ENCODE data around the gene FTCD. TPM values are rescaled to one million over a fixed set of nuclear protein-coding genes. Genes with fewer than 3 reads are reported as not detected.

The FTCD gene
- total and polyA plus RNA-seq, 12 donors = 0.14 to 4.4 (median 1.1) TPM

DNA sequence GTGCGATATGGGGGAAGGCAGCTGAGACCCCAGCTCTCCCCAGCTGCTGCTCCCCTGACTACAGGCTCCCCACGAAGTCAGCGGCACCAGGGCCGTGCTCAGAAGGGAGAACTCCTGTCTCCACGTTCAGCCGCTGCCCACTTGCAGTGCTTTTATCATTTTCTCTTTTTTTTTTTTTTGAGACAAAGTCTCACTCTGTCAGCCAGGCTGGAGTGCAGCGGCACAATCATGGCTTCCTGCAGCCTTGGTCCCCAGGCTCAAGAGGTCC, 933 bp upstream of the FTCD start:
- ATAC-seq (no peak), DNase-seq (no peak)
- H3K36me3 ChIP-seq = peaks cover 0 to 4% (median 0%) of the 10 kb centered on the region in 9 donors
- no peak overlapping the region for H3K27ac ChIP-seq
- TF ChIP-seq, protein P1, sequence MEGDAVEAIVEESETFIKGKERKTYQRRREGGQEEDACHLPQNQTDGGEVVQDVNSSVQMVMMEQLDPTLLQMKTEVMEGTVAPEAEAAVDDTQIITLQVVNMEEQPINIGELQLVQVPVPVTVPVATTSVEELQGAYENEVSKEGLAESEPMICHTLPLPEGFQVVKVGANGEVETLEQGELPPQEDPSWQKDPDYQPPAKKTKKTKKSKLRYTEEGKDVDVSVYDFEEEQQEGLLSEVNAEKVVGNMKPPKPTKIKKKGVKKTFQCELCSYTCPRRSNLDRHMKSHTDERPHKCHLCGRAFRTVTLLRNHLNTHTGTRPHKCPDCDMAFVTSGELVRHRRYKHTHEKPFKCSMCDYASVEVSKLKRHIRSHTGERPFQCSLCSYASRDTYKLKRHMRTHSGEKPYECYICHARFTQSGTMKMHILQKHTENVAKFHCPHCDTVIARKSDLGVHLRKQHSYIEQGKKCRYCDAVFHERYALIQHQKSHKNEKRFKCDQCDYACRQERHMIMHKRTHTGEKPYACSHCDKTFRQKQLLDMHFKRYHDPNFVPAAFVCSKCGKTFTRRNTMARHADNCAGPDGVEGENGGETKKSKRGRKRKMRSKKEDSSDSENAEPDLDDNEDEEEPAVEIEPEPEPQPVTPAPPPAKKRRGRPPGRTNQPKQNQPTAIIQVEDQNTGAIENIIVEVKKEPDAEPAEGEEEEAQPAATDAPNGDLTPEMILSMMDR (IDR thresholded peaks at IDR 0.05) = no peak
- H3K4me3 ChIP-seq = no peak overlapping the region
- peaks cover 4 to 15% (median 10%) of the 10 kb centered on the region in 9 donors for H3K4me1 ChIP-seq
- intact Hi-C loops (cut with DNase I) = loop anchor here in 2 of 10 donors (10.0 kb wide), 1 partner anchor 58 kb away; no protein-coding TSS in a partner anchor
- 86 to 88% methylated on average over 7 of the region's 7 CpGs for WGBS, 2 donors
- no peaks in the 10 kb centered on the region for H3K27me3 ChIP-seq
- H3K9me3 ChIP-seq = no peaks in the 10 kb centered on the region

DNA sequence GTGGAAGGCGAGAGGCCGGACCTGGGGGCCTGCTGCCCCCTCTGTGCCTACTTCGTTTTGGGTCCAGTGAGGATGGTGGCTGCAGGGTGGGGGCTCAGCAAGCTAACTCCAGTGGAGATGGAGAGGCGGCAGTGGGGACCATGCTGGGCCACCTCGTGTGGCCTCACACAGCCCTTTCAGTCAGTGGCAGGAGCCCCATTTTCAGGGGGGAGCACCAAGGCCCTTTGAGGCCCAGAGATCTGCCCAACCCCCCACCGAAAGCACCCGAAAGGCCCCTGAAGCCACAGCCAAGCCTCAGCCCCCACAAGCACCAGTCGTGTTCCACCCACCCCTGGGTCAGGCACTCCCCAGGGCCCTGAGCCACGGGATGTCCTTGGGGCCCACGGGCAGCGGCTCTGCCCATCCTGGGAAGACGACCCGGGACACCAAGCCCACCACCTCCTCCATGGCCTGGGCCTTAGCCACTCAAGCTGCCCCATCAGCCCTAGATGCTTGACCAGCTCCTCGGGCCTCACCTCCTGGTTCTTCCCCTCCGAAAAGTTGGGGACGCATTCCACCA, 345 bp downstream of the FTCD start:
- TF ChIP-seq, protein P1 (IDR thresholded peaks at IDR 0.05) = no peak
- no peaks in the 10 kb centered on the region for H3K27me3 ChIP-seq
- H3K27ac ChIP-seq = no peak overlapping the region
- DNase-seq (no peak), ATAC-seq (no peak)
- H3K36me3 ChIP-seq = no peaks in the 10 kb centered on the region
- no peak overlapping the region for H3K4me3 ChIP-seq
- H3K4me1 ChIP-seq = peaks cover 4 to 15% (median 10%) of the 10 kb centered on the region in 9 donors
- H3K9me3 ChIP-seq = no peaks in the 10 kb centered on the region
- WGBS, 2 donors = 91% methylated on average over 16 of the region's 16 CpGs
- intact Hi-C loops (cut with DNase I) = loop anchor here in 3 of 10 donors (5.0 to 10.0 kb wide), 2 partner anchors 60 to 72 kb away; partner anchors contain the start of gene LSS (in 1 of the 3)

DNA sequence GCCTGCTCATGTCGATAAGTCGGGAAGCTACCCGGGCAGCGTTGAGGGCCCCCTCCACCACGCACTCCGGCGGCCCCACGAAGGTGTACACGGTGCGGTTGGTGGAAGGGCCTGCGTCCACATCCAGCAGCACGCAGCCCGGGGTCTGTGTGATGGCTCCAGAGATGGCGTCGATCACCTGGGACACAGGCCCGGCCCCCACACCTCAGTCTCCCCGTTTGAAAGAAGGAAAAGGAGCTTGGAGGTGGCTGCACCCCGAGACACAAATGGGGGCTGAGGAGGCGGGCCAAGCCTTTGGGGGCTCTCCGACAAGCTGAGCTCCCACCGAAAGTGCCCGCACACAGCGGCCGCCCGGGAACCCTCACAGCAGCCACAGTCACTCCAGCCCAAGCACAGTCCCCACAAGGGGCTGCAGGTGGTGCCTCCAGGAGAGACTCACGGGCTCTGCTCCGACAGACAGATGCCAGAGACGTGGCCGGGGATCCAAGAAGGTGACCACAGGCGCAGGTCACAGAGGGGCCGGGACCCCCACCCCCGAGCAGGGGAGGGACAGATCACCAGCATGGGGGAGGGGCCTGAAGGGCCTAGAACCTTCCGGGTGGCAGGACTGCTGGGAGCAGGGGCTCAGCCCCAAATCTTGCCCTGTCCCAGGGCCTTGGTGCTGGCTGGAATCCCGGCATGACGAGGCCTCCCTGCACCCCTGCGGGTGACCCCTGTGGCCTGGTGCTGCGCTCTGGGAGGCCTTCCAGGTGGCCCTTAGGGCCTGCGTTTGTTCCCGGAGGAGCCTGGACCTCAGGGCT, 1.0 kb downstream of the FTCD start:
- DNase-seq (no peak), ATAC-seq (peak in 2 of 8 donors; percentile 2 to 15)
- Histone ChIP-seq H3K36me3 (no peaks in the 10 kb centered on the region), H3K27ac (no peak overlapping the region), H3K9me3 (no peaks in the 10 kb centered on the region), H3K4me1 (peaks cover 4 to 15% (median 10%) of the 10 kb centered on the region in 9 donors), H3K4me3 (no peak overlapping the region), H3K27me3 (no peaks in the 10 kb centered on the region)
- TF ChIP-seq, protein P1 (IDR thresholded peaks at IDR 0.05) = no peak
- intact Hi-C loops (cut with DNase I) = loop anchor here in 3 of 10 donors (5.0 to 10.0 kb wide), 2 partner anchors 60 to 73 kb away; partner anchors contain the start of gene LSS (in 1 of the 3)
- 92% methylated on average over 39 of the region's 39 CpGs for WGBS, 2 donors

DNA sequence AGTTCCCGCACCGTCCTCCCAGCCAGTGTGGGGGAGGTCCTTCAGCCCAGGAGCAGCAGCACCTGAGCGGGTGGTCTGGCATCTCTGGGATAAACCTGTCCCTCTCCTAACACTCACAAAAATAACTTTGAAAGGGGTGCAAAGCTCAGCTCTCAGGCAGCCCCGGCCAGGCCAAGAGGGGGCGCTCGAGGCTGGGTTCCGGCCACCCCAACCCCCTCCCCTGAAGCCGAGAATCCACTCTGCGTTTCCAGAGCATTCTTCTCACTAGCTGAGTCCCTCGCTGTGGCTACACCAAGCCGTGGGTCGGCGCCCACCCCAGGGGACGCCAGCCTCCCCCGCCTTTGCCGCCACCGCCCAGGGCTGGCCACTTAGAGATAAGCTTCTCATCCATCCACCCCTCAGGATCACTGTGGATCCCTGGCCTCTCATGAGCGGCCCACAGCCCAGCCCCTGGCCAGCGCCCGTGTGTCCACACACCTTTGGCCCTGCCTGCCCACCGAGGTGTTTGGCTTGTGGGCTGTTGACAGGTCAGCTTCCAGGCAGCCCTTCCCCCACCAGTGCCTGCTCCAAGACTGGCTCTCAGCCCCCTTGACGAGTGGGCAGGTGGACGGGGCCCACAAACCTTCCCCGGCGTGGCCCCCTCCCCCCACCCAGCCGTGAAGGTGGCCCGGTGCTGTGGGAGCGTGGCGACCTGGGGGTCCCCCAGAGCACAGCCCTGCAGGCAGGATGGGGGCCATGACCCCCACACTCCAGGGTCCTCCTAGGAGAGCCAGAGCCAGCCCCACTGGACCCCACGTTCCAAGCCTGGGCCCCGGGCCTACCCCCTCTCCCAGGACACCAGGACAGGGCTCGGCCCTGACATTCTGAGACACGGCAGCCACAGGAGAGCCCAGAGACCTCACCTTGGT, 1.9 kb downstream of the FTCD start:
- Histone ChIP-seq H3K27me3 (no peaks in the 10 kb centered on the region), H3K4me3 (peak overlapping the region in 9 of 10 donors; percentile 5 to 39 (median 31)), H3K9me3 (no peaks in the 10 kb centered on the region), H3K36me3 (no peaks in the 10 kb centered on the region), H3K4me1 (peaks cover 4 to 15% (median 10%) of the 10 kb centered on the region in 9 donors), H3K27ac (peak overlapping the region in 5 of 10 donors; percentile 6 to 42 (median 30))
- 35 to 37% methylated on average over 33 of the region's 33 CpGs for WGBS, 2 donors
- peak in 1 of 2 donors; percentile 69 for DNase-seq
- intact Hi-C loops (cut with DNase I) = loop anchor here in 3 of 10 donors (5.0 to 10.0 kb wide), 2 partner anchors 61 to 74 kb away; partner anchors contain the start of gene LSS (in 1 of the 3)
- peak; percentile 55 to 76 (median 70) for ATAC-seq
- TF ChIP-seq, protein P1 (IDR thresholded peaks at IDR 0.05) = peak; percentile 56 to 78 (median 70)
